Type B pancreatic cell (in vitro differentiated cells): ENCODE measurements around the gene ZNF443. TPM values are rescaled to one million over a fixed set of nuclear protein-coding genes. Genes with fewer than 3 reads are reported as not detected.
"Not testable (repeated sequence)": the region's sequence is repeated elsewhere in the genome, so short reads cannot be mapped to it uniquely, and the experiment has no call there.

Experiments used
- DNase-seq: peaks from one replicate; pipeline ENCODE4 v3.0.0; 2021; ENCODE audit warnings: mixed read lengths; ENCODE audit not compliant: unreplicated experiment; ENCODE audit errors: extremely low spot score
- H3K27ac Mint-ChIP-seq: 2 replicates; pipeline ENCODE4 v1.8.0; 2021; ENCODE audit warnings: mild to moderate bottlenecking, mixed read lengths
- H3K27me3 Mint-ChIP-seq: 2 replicates; pipeline ENCODE4 v1.8.0; 2021; ENCODE audit warnings: mixed read lengths
- H3K36me3 Mint-ChIP-seq: 2 replicates; pipeline ENCODE4 v1.8.0; 2021; ENCODE audit warnings: mixed read lengths
- H3K4me1 Mint-ChIP-seq: one replicate; pipeline ENCODE4 v1.8.0; 2021; ENCODE audit warnings: mixed read lengths; ENCODE audit not compliant: unreplicated experiment
- H3K4me3 Mint-ChIP-seq: 2 replicates; pipeline ENCODE4 v1.8.0; 2021; ENCODE audit warnings: mild to moderate bottlenecking, mixed read lengths
- H3K9me3 Mint-ChIP-seq: 2 replicates; pipeline ENCODE4 v1.8.0; 2021; ENCODE audit warnings: mixed read lengths
- total RNA-seq: library from RNA; stranded (reverse); gene quantifications from 2 replicates; pipeline ENCODE4 v1.2.1, GENCODE V29; 2021; ENCODE audit warnings: low replicate concordance
- TF ChIP-seq, protein P1 (sequence below): fragments of 200-600 bp; sonication (generic); conservative IDR thresholded peaks from 2 replicates; pipeline ENCODE4 v1.5.0; 2021; ENCODE audit warnings: antibody characterized with exemption, mild to moderate bottlenecking

ZNF443 gene
- total RNA-seq, 1 donor from 2014 or later, result 7.7 TPM

DNA sequence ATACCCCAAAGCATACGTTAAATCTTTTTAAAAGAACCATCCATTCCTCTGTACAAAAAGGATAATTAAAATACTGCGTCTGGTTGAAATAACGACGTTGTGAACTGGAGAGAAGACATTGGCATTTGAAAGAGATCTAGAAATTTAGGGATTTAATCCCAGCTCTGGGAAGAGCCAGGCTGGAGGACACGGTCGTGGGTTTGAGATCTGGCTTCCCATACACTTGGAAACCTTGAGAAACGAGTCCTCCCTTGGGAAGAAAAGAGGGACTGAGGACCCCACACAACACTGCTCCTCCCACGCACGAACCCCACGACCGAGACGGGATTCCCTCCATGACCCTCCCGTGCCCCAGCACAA lies 43.2 kb upstream of the ZNF443 start:
- DNase-seq, result no peak
- Mint-ChIP-seq H3K4me3 (peak overlapping the region; percentile 92), H3K36me3 (peaks cover 12% of the 10 kb centered on the region), H3K27ac (peak overlapping the region; percentile 82), H3K4me1 (peaks cover 29% of the 10 kb centered on the region), H3K27me3 (no peaks in the 10 kb centered on the region), H3K9me3 (no peaks in the 10 kb centered on the region)
- TF ChIP-seq, protein P1, sequence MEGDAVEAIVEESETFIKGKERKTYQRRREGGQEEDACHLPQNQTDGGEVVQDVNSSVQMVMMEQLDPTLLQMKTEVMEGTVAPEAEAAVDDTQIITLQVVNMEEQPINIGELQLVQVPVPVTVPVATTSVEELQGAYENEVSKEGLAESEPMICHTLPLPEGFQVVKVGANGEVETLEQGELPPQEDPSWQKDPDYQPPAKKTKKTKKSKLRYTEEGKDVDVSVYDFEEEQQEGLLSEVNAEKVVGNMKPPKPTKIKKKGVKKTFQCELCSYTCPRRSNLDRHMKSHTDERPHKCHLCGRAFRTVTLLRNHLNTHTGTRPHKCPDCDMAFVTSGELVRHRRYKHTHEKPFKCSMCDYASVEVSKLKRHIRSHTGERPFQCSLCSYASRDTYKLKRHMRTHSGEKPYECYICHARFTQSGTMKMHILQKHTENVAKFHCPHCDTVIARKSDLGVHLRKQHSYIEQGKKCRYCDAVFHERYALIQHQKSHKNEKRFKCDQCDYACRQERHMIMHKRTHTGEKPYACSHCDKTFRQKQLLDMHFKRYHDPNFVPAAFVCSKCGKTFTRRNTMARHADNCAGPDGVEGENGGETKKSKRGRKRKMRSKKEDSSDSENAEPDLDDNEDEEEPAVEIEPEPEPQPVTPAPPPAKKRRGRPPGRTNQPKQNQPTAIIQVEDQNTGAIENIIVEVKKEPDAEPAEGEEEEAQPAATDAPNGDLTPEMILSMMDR, result no peak

GRCh38 chr19:12482509-12482886 lies 41.7 kb upstream of the ZNF443 start:
- Mint-ChIP-seq H3K4me1 (peaks cover 29% of the 10 kb centered on the region), H3K4me3 (peak overlapping the region; percentile 64), H3K9me3 (no peaks in the 10 kb centered on the region), H3K27ac (no peak overlapping the region), H3K27me3 (no peaks in the 10 kb centered on the region), H3K36me3 (peaks cover 22% of the 10 kb centered on the region)
- DNase-seq, result no peak
- TF ChIP-seq, protein P1, result no peak

DNA sequence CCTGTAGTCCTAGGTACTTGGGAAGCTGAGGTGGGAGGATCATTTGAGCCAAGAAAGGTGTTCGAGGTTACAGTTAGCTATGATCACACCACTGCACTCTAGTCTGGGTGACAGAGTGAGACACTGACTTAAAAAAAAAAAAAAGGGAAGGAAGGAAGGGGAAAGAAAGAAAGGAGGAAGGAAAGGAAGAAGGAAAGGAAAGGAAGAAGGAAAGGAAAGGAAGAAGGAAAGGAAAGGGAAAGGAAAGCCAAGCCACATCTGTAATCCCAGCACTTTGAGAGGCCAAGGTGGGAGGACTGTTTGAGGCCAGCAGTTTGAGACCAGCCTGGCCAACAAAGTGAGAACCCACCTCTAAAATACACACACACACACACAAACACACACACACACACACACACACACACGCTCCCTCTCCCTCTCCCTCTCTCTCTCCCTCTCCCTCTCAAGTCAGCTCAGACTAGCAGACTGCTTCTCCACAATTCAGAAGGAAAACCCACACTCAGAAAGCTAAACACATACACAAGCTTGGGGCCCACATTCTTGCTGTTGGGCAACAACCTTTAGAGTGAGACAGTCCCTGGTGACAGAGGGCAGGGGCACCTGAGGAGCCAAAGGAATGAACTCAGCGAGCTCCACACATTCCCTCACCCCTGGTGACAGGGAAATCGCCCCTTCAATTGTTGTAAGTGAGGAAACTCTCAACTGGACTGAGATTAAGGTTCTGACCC lies 41.1 kb upstream of the ZNF443 start:
- Mint-ChIP-seq H3K36me3 (peaks cover 22% of the 10 kb centered on the region), H3K9me3 (no peaks in the 10 kb centered on the region), H3K4me1 (peaks cover 29% of the 10 kb centered on the region), H3K27me3 (no peaks in the 10 kb centered on the region), H3K4me3 (peak overlapping the region; percentile 67), H3K27ac (peak overlapping the region; percentile 3)
- TF ChIP-seq, protein P1, result no peak
- DNase-seq, result no peak

DNA sequence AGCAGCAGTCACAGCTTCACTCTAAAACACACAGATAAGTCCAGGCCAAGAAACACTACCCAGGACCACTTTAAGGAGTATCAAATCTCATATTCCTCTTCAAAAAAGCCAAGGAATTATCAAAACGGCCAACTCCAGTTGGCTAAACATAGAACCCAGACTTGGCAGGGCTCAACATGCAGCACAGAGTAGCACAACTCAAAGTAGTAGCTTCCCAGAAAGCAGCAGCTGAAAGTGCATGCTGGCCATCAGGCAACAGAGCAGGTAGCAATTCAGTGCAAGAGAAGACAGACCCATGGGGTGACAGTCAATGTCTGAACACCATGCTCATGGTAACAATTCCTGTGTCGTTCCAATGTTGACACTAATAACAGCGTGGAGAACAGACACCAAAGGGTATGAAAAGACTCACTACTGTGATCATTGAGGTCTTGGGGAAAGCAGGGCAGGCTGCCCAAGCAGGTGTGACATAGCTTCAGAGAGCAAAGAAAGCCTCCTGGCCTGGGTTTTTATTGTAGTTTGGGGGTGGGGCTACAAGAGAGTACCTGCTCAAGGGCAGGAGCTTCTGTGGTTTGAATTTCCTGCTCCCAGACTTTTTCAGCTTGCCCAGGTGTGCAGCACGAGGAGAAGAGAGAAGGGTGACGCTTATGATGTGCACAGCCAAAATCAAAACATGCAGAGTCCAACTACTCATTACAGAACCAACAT lies 37.6 kb upstream of the ZNF443 start:
- Mint-ChIP-seq H3K4me3 (no peak overlapping the region), H3K27me3 (no peaks in the 10 kb centered on the region), H3K27ac (no peak overlapping the region), H3K36me3 (peaks cover 33% of the 10 kb centered on the region), H3K4me1 (peaks cover 14% of the 10 kb centered on the region), H3K9me3 (peaks cover 8% of the 10 kb centered on the region)
- TF ChIP-seq, protein P1, result no peak
- no peak for DNase-seq

DNA sequence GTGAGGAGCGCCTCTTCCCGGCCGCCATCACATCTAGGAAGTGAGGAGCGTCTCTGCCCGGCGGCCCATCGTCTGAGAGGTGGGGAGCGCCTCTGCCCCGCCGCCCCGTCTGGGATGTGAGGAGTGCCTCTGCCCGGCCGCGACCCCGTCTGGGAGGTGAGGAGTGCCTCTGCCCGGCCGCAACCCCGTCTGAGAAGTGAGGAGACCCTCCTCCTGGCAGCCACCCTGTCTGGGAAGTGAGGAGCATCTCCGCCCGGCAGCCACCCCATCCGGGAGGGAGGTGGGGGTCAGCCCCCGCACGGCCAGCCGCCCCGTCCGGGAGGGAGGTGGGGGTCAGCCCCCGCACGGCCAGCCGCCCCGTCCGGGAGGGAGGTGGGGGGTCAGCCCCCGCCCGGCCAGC lies 26.8 kb upstream of the ZNF443 start:
- H3K4me1 Mint-ChIP-seq, H3K27me3 Mint-ChIP-seq, H3K27ac Mint-ChIP-seq, H3K4me3 Mint-ChIP-seq, DNase-seq: not testable (repeated sequence)
- H3K36me3 Mint-ChIP-seq, result peaks cover 43% of the 10 kb centered on the region
- H3K9me3 Mint-ChIP-seq, result peaks cover 13% of the 10 kb centered on the region

- no peak overlapping the region for H3K27ac Mint-ChIP-seq
- no peak overlapping the region for H3K4me3 Mint-ChIP-seq
- peaks cover 9% of the 10 kb centered on the region for H3K9me3 Mint-ChIP-seq
These were observed 24.4 kb upstream of the ZNF443 start for GRCh38 chr19:12465211-12465610.

More at GRCh38 chr19:12465211-12465610, 24.4 kb upstream of the ZNF443 start:
- TF ChIP-seq, protein P1, result no peak
- DNase-seq, result no peak
- H3K27me3 Mint-ChIP-seq, result no peaks in the 10 kb centered on the region
- no peaks in the 10 kb centered on the region for H3K4me1 Mint-ChIP-seq
- peaks cover 50% of the 10 kb centered on the region for H3K36me3 Mint-ChIP-seq
